Neural progenitor cell (in vitro differentiated cells): ENCODE results near the gene SH3TC1. TPM values are rescaled to one million over a fixed set of nuclear protein-coding genes. Genes with fewer than 3 reads are reported as not detected.

Experiments used
- DNase-seq: peaks from one replicate; pipeline ENCODE4 v3.0.0-alpha.2; 2016; ENCODE audit warnings: low spot score
- H2AFZ ChIP-seq: fragments of 200-600 bp; sonication (generic); replicated peaks from 2 replicates; pipeline ENCODE4 v1.6.1; 2016; ENCODE audit warnings: antibody characterized with exemption
- H3F3A ChIP-seq: fragments of 200-600 bp; sonication (generic); 2 replicates; pipeline ENCODE4 v1.6.1; 2016; ENCODE audit warnings: antibody characterized with exemption, low read depth
- H3K27ac ChIP-seq: fragments of 200-600 bp; sonication (generic); 2 replicates; pipeline ENCODE4 v1.5.1; 2016; ENCODE audit warnings: mild to moderate bottlenecking
- H3K27me3 ChIP-seq: fragments of 200-600 bp; sonication (generic); 2 replicates; pipeline ENCODE4 v1.6.1; 2016; ENCODE audit warnings: mild to moderate bottlenecking, moderate library complexity
- H3K36me3 ChIP-seq: fragments of 200-600 bp; sonication (generic); 2 replicates; pipeline ENCODE4 v1.5.1; 2016
- H3K4me1 ChIP-seq: fragments of 200-600 bp; sonication (generic); 2 replicates; pipeline ENCODE4 v1.6.1; 2016; ENCODE audit warnings: mixed run types
- H3K4me2 ChIP-seq: fragments of 200-600 bp; sonication (generic); 2 replicates; pipeline ENCODE4 v1.6.1; 2016
- H3K4me3 ChIP-seq: fragments of 200-600 bp; sonication (generic); 2 replicates; pipeline ENCODE4 v1.5.1; 2016
- H3K79me2 ChIP-seq: fragments of 200-600 bp; sonication (generic); 2 replicates; pipeline ENCODE4 v1.6.1; 2016; ENCODE audit warnings: low read depth
- H3K9ac ChIP-seq: fragments of 200-600 bp; sonication (generic); 2 replicates; pipeline ENCODE4 v1.6.1; 2016
- H3K9me3 ChIP-seq: fragments of 200-600 bp; sonication (generic); 2 replicates; pipeline ENCODE4 v1.5.1; 2016; ENCODE audit warnings: low read depth
- H4K20me1 ChIP-seq: fragments of 200-600 bp; sonication (generic); 2 replicates; pipeline ENCODE4 v1.6.1; 2016; ENCODE audit warnings: low read depth
- H3K27ac Mint-ChIP-seq: 3 replicates; pipeline ENCODE4 v1.8.0; 2021; ENCODE audit warnings: mixed read lengths
- H3K27me3 Mint-ChIP-seq: 2 replicates; pipeline ENCODE4 v1.8.0; 2022; ENCODE audit warnings: low read depth, mild to moderate bottlenecking, inconsistent platforms, moderate library complexity, mixed read lengths; ENCODE audit not compliant: insufficient read depth
- H3K36me3 Mint-ChIP-seq: 3 replicates; pipeline ENCODE4 v1.8.0; 2021; ENCODE audit warnings: mixed read lengths
- H3K4me1 Mint-ChIP-seq: 3 replicates; pipeline ENCODE4 v1.8.0; 2021; ENCODE audit warnings: mixed read lengths
- H3K4me3 Mint-ChIP-seq: 3 replicates; pipeline ENCODE4 v1.8.0; 2021; ENCODE audit warnings: mild to moderate bottlenecking, moderate library complexity, mixed read lengths
- H3K9me3 Mint-ChIP-seq: 3 replicates; pipeline ENCODE4 v1.8.0; 2020; ENCODE audit warnings: mixed read lengths
- EZH2 ChIP-seq: fragments of 200-600 bp; sonication (generic); IDR thresholded peaks from 2 replicates; pipeline ENCODE4 v1.6.1; 2017; ENCODE audit warnings: antibody characterized with exemption, mild to moderate bottlenecking, moderate library complexity
- EZH2phosphoT487 ChIP-seq: fragments of 200-600 bp; sonication (generic); IDR thresholded peaks from 2 replicates; pipeline ENCODE4 v1.6.1; 2017; ENCODE audit warnings: antibody characterized with exemption
- total RNA-seq: library from RNA; depleted of rRNA; stranded (reverse); fragments of >200 nt; gene quantifications from 2 replicates; pipeline ENCODE4 v1.2.3, GENCODE V29; 2015; ENCODE audit warnings: low replicate concordance
- TF ChIP-seq, protein P1 (sequence below): fragments of 200-600 bp; sonication (generic); IDR thresholded peaks from 2 replicates; pipeline ENCODE4 v1.5.1; 2017; ENCODE audit warnings: antibody characterized with exemption, mild to moderate bottlenecking

The SH3TC1 gene
- total RNA-seq, 1 donor from 2014 or later, result 0.22 TPM

- Histone ChIP-seq H3K4me2 (no peak overlapping the region), H3K36me3 (no peaks in the 10 kb centered on the region)
- H3K4me3 Mint-ChIP-seq, result peak overlapping the region; percentile 52
Observed at GRCh38 chr4:8271821-8272220, 72.7 kb downstream of the SH3TC1 start.

DNA sequence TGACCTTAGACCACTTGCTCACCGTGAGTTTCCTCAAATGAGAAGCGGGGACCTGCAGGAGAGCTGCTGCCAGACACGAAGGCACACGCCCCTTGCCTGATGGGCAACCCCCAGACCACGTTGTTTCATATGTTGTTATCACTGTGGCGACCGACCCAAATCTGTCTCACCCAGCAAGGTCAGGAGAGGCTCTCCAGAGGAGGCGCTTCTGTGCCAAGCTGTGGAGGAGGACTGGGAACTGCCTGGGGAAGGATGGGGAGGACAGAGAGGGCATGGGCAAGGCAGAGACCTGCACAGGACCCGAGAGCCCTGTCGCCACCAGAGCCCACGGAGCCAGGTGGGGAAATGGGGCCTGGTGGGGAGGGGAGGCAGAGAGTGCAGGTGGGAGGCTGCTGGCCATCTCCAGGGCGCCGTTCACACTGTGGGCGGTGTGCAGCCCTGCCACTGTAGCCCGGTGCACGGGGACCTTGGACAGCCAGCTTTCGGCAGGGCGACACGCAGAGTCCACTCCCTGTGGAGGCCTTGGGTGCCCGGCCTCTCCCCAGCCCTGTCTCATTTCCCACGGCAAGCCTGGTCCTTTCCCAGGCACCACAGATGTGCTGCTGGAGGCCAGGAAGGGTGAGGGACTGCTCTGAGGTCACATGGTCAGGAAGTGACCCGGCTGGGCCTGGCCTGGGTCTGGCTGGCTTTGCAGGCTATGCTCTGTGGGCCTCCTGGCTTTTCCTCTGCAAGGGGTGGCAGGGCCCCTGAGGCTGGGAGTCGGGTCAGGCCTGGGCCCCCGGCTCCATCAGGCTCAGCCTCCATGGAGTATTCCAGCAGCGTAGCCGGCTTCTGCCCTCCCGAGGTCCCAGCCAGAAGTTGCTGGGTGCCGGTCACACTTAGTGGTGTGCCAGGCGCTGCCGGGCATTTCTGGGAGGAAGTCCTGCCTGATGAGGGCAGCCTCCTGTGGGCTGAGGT is 73.7 kb downstream of the SH3TC1 start:
- no peak for DNase-seq
- H3K4me1 ChIP-seq, result peaks cover 12% of the 10 kb centered on the region
- peaks cover 41% of the 10 kb centered on the region for H3K27me3 Mint-ChIP-seq
- no peak overlapping the region for H3K4me2 ChIP-seq
- no peaks in the 10 kb centered on the region for H3K36me3 Mint-ChIP-seq
- no peaks in the 10 kb centered on the region for H3K9me3 ChIP-seq
- H2AFZ ChIP-seq, result no peak overlapping the region
- H4K20me1 ChIP-seq, result no peaks in the 10 kb centered on the region
- peak overlapping the region; percentile 95 for H3K27ac Mint-ChIP-seq
- TF ChIP-seq, protein P1, sequence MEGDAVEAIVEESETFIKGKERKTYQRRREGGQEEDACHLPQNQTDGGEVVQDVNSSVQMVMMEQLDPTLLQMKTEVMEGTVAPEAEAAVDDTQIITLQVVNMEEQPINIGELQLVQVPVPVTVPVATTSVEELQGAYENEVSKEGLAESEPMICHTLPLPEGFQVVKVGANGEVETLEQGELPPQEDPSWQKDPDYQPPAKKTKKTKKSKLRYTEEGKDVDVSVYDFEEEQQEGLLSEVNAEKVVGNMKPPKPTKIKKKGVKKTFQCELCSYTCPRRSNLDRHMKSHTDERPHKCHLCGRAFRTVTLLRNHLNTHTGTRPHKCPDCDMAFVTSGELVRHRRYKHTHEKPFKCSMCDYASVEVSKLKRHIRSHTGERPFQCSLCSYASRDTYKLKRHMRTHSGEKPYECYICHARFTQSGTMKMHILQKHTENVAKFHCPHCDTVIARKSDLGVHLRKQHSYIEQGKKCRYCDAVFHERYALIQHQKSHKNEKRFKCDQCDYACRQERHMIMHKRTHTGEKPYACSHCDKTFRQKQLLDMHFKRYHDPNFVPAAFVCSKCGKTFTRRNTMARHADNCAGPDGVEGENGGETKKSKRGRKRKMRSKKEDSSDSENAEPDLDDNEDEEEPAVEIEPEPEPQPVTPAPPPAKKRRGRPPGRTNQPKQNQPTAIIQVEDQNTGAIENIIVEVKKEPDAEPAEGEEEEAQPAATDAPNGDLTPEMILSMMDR, result no peak
- TF ChIP-seq EZH2phosphoT487, result no peak
- TF ChIP-seq EZH2, result no peak
- no peaks in the 10 kb centered on the region for H3K79me2 ChIP-seq
- H3K9me3 Mint-ChIP-seq, result peaks cover 2% of the 10 kb centered on the region
- no peak overlapping the region for H3K4me3 ChIP-seq
- H3K27ac ChIP-seq, result no peak overlapping the region
- no peak overlapping the region for H3K9ac ChIP-seq
- H3K27me3 ChIP-seq, result peaks cover 38% of the 10 kb centered on the region
- peaks cover 44% of the 10 kb centered on the region for H3K4me1 Mint-ChIP-seq
- H3K4me3 Mint-ChIP-seq, result peak overlapping the region; percentile 52
- H3F3A ChIP-seq, result peaks cover 7% of the 10 kb centered on the region
- H3K36me3 ChIP-seq, result no peaks in the 10 kb centered on the region

More at GRCh38 chr4:8271821-8272220, 72.7 kb downstream of the SH3TC1 start:
- Histone ChIP-seq H3K79me2 (no peaks in the 10 kb centered on the region), H3K27me3 (peaks cover 38% of the 10 kb centered on the region), H3K4me1 (peaks cover 12% of the 10 kb centered on the region), H2AFZ (no peak overlapping the region), H3F3A (peaks cover 7% of the 10 kb centered on the region), H3K9me3 (no peaks in the 10 kb centered on the region), H4K20me1 (no peaks in the 10 kb centered on the region), H3K27ac (no peak overlapping the region), H3K9ac (no peak overlapping the region), H3K4me3 (no peak overlapping the region)
- DNase-seq, result no peak
- peaks cover 2% of the 10 kb centered on the region for H3K9me3 Mint-ChIP-seq
- peak overlapping the region; percentile 60 for H3K27ac Mint-ChIP-seq
- peaks cover 43% of the 10 kb centered on the region for H3K27me3 Mint-ChIP-seq
- no peak for TF ChIP-seq EZH2phosphoT487
- TF ChIP-seq EZH2, result no peak
- TF ChIP-seq, protein P1, result no peak
- H3K36me3 Mint-ChIP-seq, result no peaks in the 10 kb centered on the region
- H3K4me1 Mint-ChIP-seq, result peaks cover 46% of the 10 kb centered on the region

DNA sequence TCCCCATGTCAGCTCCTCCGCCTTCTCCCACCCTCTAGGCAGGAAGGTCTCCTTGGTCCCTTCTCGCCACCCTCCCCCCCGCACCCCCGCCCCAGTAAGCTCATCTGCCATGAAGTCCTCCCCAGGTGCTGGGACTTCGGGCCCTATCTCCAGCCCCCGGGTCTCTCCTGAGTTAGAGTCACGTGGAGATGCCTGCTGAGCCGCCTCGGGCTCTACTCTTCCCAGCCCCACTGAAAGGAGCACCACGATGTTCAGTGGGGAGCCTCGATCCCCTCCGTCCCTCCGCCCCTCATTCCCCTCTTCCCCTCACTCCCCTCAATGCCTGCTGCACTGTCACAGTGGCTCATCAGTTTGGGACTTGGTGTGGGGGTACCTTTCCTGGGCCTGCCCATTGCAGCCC is 74.4 kb downstream of the SH3TC1 start:
- DNase-seq, result no peak
- Mint-ChIP-seq H3K4me3 (no peak overlapping the region), H3K27ac (no peak overlapping the region), H3K27me3 (peaks cover 38% of the 10 kb centered on the region), H3K4me1 (peaks cover 44% of the 10 kb centered on the region), H3K9me3 (peaks cover 2% of the 10 kb centered on the region), H3K36me3 (no peaks in the 10 kb centered on the region)
- H2AFZ ChIP-seq, result no peak overlapping the region
- no peak overlapping the region for H3K9ac ChIP-seq
- no peak overlapping the region for H3K4me3 ChIP-seq
- H3K36me3 ChIP-seq, result no peaks in the 10 kb centered on the region
- no peak overlapping the region for H3K4me2 ChIP-seq
- H3K4me1 ChIP-seq, result peaks cover 12% of the 10 kb centered on the region
- TF ChIP-seq, protein P1, result no peak
- TF ChIP-seq EZH2, result no peak
- H3K27ac ChIP-seq, result no peak overlapping the region
- H4K20me1 ChIP-seq, result no peaks in the 10 kb centered on the region
- H3K9me3 ChIP-seq, result no peaks in the 10 kb centered on the region
- H3K79me2 ChIP-seq, result no peaks in the 10 kb centered on the region
- peaks cover 7% of the 10 kb centered on the region for H3F3A ChIP-seq
- peaks cover 37% of the 10 kb centered on the region for H3K27me3 ChIP-seq
